Measurements from ENCODE around the gene NME9.

DNA sequence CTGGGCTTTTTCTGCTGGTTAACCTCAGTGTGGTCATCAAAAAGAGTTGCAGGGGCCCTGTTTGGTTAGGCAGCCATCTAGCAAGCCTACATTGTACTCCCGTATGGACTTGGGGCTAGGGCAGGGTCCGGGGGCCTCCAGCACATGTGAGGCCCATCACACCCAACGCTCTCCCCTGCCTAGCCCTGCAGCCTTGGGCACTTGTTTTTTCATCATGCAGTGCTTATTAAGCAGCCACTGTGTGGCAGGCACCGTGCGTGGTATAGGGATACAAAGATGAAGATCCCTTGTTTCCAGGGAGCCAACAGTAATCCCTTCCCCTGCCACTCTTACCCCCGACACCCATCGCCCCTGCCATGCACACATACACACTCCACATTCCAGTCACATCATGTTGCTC lies 32.9 kb upstream of the NME9 start:
- no peak for TF ChIP-seq CTCF (conservative IDR thresholded peaks at IDR 0.05; ENCODE audit: low read depth, low read length)
- TF ChIP-seq CHD1 (IDR thresholded peaks at IDR 0.05; ENCODE audit: low read depth, low read length): no peak
- TF ChIP-seq SMC3 (IDR thresholded peaks at IDR 0.05; ENCODE audit: low read depth, low read length): no peak
- no peak for TF ChIP-seq RAD21 (IDR thresholded peaks at IDR 0.05; ENCODE audit: low read length)
- TF ChIP-seq POLR2A (IDR thresholded peaks at IDR 0.05; ENCODE audit: low read depth, low read length): no peak
- no peak for TF ChIP-seq CEBPB (IDR thresholded peaks at IDR 0.05; ENCODE audit: low read depth, low read length)
- TF ChIP-seq RFX5 (IDR thresholded peaks at IDR 0.05; ENCODE audit: low read depth, low read length): no peak
- no peak for TF ChIP-seq MXI1 (IDR thresholded peaks at IDR 0.05; ENCODE audit: borderline replicate concordance, low read depth, low read length)

All from IMR-90 (cell line).